Central memory CD8-positive, alpha-beta T cell (primary cell): ENCODE results near the gene CNPY1.
A peak's percentile ranks its signal among the peaks of the same experiment; 100 is the strongest.

Experiments used
- ATAC-seq: fragments of 150-1000 bp; cut with Tn5 transposase; replicated peaks from 2 replicates; pipeline ENCODE4 v1.10.0; 2022; ENCODE audit warnings: mild to moderate bottlenecking, moderate FRiP score, moderate number of reproducible peaks; ENCODE audit not compliant: poor library complexity, severe bottlenecking; ENCODE audit errors: extremely low read depth
- DNase-seq, 2 donors: peaks; one replicate each; pipeline ENCODE4 v3.0.0; 2021; ENCODE audit warnings: low spot score in 2 of 2
- H3K27ac Mint-ChIP-seq: one replicate; pipeline ENCODE4 v1.8.0; 2022; ENCODE audit warnings: low read depth, mild to moderate bottlenecking, moderate library complexity, mixed read lengths
- H3K27me3 Mint-ChIP-seq: one replicate; pipeline ENCODE4 v1.8.0; 2022; ENCODE audit warnings: mixed read lengths
- H3K36me3 Mint-ChIP-seq: one replicate; pipeline ENCODE4 v1.8.0; 2022; ENCODE audit warnings: mild to moderate bottlenecking, moderate library complexity, mixed read lengths; ENCODE audit not compliant: insufficient read depth
- H3K4me1 Mint-ChIP-seq: one replicate; pipeline ENCODE4 v1.8.0; 2022; ENCODE audit warnings: mixed read lengths
- H3K4me3 Mint-ChIP-seq: one replicate; pipeline ENCODE4 v1.8.0; 2022; ENCODE audit warnings: mild to moderate bottlenecking, moderate library complexity, mixed read lengths
- H3K9me3 Mint-ChIP-seq: one replicate; pipeline ENCODE4 v1.8.0; 2022; ENCODE audit warnings: mixed read lengths

The CNPY1 gene

DNA sequence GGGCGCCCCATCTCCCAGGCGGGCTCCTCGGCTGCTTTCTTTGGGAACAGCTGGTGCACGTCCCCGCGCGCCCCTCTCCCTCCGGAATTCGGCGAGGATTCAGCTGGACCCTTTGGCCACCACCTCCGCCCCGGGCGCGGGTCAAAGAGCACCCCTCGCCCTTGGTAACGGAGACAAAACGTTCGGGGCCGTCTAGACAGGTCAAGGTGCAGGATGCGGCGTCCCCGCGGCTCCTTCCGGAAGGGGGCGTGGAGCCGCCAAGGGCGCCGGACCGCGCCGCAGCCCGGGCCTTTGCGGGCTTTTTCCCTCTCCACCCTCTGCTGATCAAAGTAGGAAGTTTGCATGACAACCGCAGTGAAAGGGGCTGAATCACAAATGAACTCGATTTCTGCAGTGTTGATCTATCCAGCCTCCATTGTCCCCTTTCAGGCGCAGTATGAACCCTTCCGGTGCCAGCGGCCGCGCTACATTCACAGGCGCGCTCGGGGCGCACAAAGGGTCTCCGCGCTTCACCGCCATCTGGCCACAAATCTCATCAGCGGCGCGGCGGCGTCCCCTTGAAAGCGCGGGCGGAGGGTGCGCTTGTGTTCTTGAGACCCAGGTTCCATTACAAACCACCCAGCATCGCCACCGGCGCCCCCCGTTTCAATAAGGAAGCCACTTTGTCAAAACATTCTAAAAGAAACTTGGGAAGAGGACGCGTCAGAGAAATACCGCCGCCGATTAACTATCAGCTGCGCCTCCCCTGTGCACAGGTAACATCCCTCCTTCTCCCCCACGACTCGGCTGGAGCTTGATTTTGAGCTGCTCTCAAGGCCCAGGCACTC is 36.4 kb downstream of the CNPY1 start:
- Mint-ChIP-seq H3K27ac (no peak overlapping the region), H3K27me3 (peaks cover 100% of the 10 kb centered on the region), H3K4me3 (peak overlapping the region; percentile 23), H3K4me1 (peaks cover 16% of the 10 kb centered on the region), H3K36me3 (peaks cover 10% of the 10 kb centered on the region), H3K9me3 (no peaks in the 10 kb centered on the region)
- DNase-seq (no peak), ATAC-seq (no peak)

- H3K36me3 Mint-ChIP-seq: peaks cover 10% of the 10 kb centered on the region
- H3K4me3 Mint-ChIP-seq: peak overlapping the region; percentile 17
- ATAC-seq: no peak
- H3K9me3 Mint-ChIP-seq: no peaks in the 10 kb centered on the region
- H3K4me1 Mint-ChIP-seq: peaks cover 16% of the 10 kb centered on the region
- H3K27ac Mint-ChIP-seq: no peak overlapping the region
- peaks cover 100% of the 10 kb centered on the region for H3K27me3 Mint-ChIP-seq
- no peak for DNase-seq
Measured at GRCh38 chr7:155509359-155509724, 37.0 kb downstream of the CNPY1 start.

DNA sequence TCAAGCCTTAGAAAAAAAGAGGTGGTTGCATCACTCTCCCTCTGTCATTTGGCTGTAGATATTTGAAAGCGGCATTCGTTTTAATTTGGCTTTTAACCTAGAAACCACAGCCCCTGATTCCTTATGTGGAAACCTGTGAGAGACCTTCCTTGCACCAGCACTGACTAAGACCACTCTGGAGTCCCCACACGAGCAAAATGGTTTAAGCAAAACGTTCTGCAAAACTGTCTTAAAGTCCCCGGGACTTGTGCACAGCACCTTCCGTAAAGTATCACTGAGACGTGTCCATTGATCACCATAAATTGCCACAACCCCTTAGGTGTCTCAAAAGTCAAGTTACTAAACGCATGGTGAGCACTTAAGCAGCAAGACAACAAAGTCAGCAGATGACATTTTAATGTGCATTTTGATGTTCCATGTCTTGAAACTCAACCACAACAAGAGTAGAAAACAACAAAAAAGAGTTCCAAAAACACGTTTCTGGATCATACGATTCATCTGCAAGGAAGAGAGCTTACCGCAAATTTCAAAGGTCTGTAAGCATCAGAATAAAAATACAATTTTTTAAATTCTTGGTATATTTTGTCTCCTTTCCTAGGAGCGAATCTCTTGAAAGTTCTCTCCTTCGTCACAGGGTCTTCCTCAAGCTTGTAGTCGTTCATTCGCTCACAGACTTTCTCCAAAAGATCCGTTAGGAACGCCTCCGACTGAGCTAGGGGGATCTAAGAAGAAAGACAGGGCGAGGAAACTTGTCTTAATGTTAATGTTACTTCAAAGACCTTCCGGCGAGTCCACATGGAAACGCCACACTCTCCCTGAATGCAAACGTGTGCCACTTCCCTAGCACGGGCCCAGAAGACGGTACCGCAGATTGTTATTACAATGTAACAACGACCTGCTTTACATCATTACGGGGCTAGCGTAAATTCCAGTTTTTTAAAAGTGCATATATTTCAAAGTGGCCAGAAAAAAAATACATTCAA is 37.7 kb downstream of the CNPY1 start:
- Mint-ChIP-seq H3K27ac (no peak overlapping the region), H3K9me3 (no peaks in the 10 kb centered on the region), H3K27me3 (peaks cover 100% of the 10 kb centered on the region), H3K4me3 (peak overlapping the region; percentile 17), H3K4me1 (peaks cover 16% of the 10 kb centered on the region), H3K36me3 (peaks cover 10% of the 10 kb centered on the region)
- no peak for DNase-seq
- no peak for ATAC-seq

GRCh38 chr7:155507576-155507975 is 38.8 kb downstream of the CNPY1 start:
- peaks cover 16% of the 10 kb centered on the region for H3K4me1 Mint-ChIP-seq
- DNase-seq: no peak
- H3K27ac Mint-ChIP-seq: no peak overlapping the region
- H3K9me3 Mint-ChIP-seq: no peaks in the 10 kb centered on the region
- no peak for ATAC-seq
- peaks cover 12% of the 10 kb centered on the region for H3K36me3 Mint-ChIP-seq
- peaks cover 100% of the 10 kb centered on the region for H3K27me3 Mint-ChIP-seq
- H3K4me3 Mint-ChIP-seq: no peak overlapping the region

DNA sequence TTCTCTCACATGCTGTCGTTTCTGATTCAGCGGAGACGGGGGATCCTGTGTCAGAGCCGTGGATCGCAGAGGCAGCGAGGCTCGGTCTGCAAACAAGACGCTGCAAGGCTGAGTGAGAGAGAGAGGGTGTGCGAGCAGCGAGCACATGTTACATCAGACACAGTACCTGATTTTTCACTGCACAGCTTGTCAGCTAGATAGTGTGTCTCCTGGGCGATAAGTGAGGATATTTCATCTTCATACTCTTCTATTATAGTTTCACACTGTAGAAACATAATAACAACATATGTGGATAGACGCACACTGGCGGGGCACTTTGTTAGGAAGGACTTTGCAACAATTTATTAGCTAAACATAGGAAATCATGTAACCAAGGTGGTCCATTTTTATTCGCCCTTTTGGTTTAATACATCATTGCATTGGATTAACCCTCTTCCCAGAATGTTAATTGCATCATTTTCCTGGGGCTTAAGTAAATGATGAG is 39.5 kb downstream of the CNPY1 start:
- DNase-seq (no peak), ATAC-seq (no peak)
- Mint-ChIP-seq H3K9me3 (no peaks in the 10 kb centered on the region), H3K27me3 (peaks cover 100% of the 10 kb centered on the region), H3K36me3 (peaks cover 12% of the 10 kb centered on the region), H3K4me3 (no peak overlapping the region), H3K27ac (no peak overlapping the region), H3K4me1 (peaks cover 16% of the 10 kb centered on the region)

GRCh38 chr7:155505422-155505793 is 41.0 kb downstream of the CNPY1 start:
- H3K9me3 Mint-ChIP-seq: no peaks in the 10 kb centered on the region
- H3K27ac Mint-ChIP-seq: no peak overlapping the region
- ATAC-seq (no peak), DNase-seq (no peak)
- H3K36me3 Mint-ChIP-seq: peaks cover 12% of the 10 kb centered on the region
- H3K4me1 Mint-ChIP-seq: peaks cover 16% of the 10 kb centered on the region
- H3K27me3 Mint-ChIP-seq: peaks cover 100% of the 10 kb centered on the region
- H3K4me3 Mint-ChIP-seq: no peak overlapping the region

GRCh38 chr7:155497149-155497901 is 49.0 kb downstream of the CNPY1 start:
- no peak for DNase-seq
- H3K4me3 Mint-ChIP-seq: no peak overlapping the region

GRCh38 chr7:155496267-155497005 is 49.9 kb downstream of the CNPY1 start:
- ATAC-seq (no peak), DNase-seq (no peak)
- H3K36me3 Mint-ChIP-seq: no peaks in the 10 kb centered on the region
- H3K9me3 Mint-ChIP-seq: no peaks in the 10 kb centered on the region
- no peak overlapping the region for H3K4me3 Mint-ChIP-seq
- H3K27me3 Mint-ChIP-seq: peaks cover 70% of the 10 kb centered on the region
- H3K27ac Mint-ChIP-seq: no peak overlapping the region
- peaks cover 8% of the 10 kb centered on the region for H3K4me1 Mint-ChIP-seq

More at GRCh38 chr7:155497149-155497901, 49.0 kb downstream of the CNPY1 start:
- H3K4me1 Mint-ChIP-seq: no peaks in the 10 kb centered on the region
- no peak for ATAC-seq
- H3K36me3 Mint-ChIP-seq: no peaks in the 10 kb centered on the region
- H3K9me3 Mint-ChIP-seq: no peaks in the 10 kb centered on the region
- H3K27me3 Mint-ChIP-seq: peaks cover 70% of the 10 kb centered on the region
- no peak overlapping the region for H3K27ac Mint-ChIP-seq

DNA sequence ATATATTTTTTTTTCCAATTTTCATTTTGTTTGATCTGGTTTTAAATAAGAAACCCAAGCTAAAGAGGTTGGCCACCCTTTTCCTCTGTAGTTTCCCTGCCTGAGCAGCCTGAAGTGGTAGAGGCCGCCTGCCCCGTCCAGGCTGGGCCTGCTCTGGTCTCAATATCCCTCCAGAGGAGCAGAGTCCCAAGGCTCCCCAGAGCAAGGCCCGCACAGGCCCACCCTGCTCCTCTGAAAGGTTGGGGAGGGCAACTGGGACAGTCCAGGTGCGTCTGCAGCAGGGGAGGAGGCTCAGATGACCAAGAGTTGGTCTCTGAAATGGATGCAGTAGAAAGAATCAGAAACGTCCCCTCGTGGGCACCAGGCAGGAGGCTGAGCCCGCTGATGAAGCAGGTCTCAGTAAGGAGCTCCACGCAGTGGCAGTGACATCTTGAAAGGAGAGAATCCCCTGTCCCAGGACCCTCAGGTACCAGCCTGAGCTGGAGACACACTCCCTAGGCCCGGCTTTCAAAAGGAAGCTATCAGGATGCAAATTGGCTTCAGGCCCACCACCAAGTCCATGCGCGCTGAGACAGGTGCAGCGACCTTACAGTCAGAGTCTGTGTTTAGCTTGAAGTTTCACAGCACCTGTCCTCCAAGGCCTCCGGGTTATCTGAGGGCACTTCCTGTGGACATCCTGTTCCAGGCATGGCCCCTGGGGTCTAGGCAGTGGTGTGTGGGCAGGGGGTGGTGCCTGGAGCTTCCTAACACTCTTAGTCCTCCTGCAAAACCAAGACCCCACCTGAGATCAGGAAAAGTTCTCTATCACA is 50.7 kb downstream of the CNPY1 start:
- no peaks in the 10 kb centered on the region for H3K9me3 Mint-ChIP-seq
- peaks cover 70% of the 10 kb centered on the region for H3K27me3 Mint-ChIP-seq
- ATAC-seq: no peak
- DNase-seq: no peak
- H3K27ac Mint-ChIP-seq: no peak overlapping the region
- H3K4me1 Mint-ChIP-seq: peaks cover 15% of the 10 kb centered on the region
- H3K4me3 Mint-ChIP-seq: no peak overlapping the region
- H3K36me3 Mint-ChIP-seq: no peaks in the 10 kb centered on the region

- no peaks in the 10 kb centered on the region for H3K9me3 Mint-ChIP-seq
- H3K36me3 Mint-ChIP-seq: peaks cover 1% of the 10 kb centered on the region
- no peak overlapping the region for H3K27ac Mint-ChIP-seq
- H3K4me1 Mint-ChIP-seq: peaks cover 15% of the 10 kb centered on the region
- peaks cover 62% of the 10 kb centered on the region for H3K27me3 Mint-ChIP-seq
- no peak for ATAC-seq
- no peak overlapping the region for H3K4me3 Mint-ChIP-seq
- DNase-seq: no peak
Measured at GRCh38 chr7:155494551-155494950, 51.8 kb downstream of the CNPY1 start.
